ENCODE measurements around the gene ZNHIT2.

- no peak for TF ChIP-seq EZH2 (IDR thresholded peaks at IDR 0.05; ENCODE audit: insufficient read depth, low read length)
- TF ChIP-seq, protein P1, sequence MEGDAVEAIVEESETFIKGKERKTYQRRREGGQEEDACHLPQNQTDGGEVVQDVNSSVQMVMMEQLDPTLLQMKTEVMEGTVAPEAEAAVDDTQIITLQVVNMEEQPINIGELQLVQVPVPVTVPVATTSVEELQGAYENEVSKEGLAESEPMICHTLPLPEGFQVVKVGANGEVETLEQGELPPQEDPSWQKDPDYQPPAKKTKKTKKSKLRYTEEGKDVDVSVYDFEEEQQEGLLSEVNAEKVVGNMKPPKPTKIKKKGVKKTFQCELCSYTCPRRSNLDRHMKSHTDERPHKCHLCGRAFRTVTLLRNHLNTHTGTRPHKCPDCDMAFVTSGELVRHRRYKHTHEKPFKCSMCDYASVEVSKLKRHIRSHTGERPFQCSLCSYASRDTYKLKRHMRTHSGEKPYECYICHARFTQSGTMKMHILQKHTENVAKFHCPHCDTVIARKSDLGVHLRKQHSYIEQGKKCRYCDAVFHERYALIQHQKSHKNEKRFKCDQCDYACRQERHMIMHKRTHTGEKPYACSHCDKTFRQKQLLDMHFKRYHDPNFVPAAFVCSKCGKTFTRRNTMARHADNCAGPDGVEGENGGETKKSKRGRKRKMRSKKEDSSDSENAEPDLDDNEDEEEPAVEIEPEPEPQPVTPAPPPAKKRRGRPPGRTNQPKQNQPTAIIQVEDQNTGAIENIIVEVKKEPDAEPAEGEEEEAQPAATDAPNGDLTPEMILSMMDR (IDR thresholded peaks at IDR 0.05; ENCODE audit: insufficient read depth, low read depth, low read length): no peak
Observed at GRCh38 chr11:65118097-65118837, 766 bp upstream of the ZNHIT2 start.

Data from astrocyte (in vitro differentiated cells and primary cell).